GM06990 (cell line): ENCODE results near the gene GNAL.

Source experiments
- DNase-seq: peaks from one replicate; pipeline ENCODE4 v3.0.0-alpha.2; 2011; ENCODE audit not compliant: insufficient read length; ENCODE audit errors: extremely low read depth
- H3K27me3 ChIP-seq: replicated peaks from 2 replicates; pipeline ENCODE4 v1.6.0; 2011; ENCODE audit warnings: low read length; ENCODE audit not compliant: control insufficient read depth, insufficient read depth
- H3K36me3 ChIP-seq: 2 replicates; pipeline ENCODE4 v1.5.1; 2011; ENCODE audit warnings: low read length; ENCODE audit not compliant: control insufficient read depth, insufficient read depth
- H3K4me3 ChIP-seq: replicated peaks from 2 replicates; pipeline ENCODE4 v1.5.1; 2011; ENCODE audit warnings: low read depth, mild to moderate bottlenecking, control low read depth, low read length
- CTCF ChIP-seq: IDR thresholded peaks from 2 replicates; pipeline ENCODE4 v1.5.1; 2011; ENCODE audit warnings: low read length, control low read depth, mild to moderate bottlenecking, inconsistent platforms; ENCODE audit not compliant: insufficient read depth, poor library complexity, severe bottlenecking

GNAL gene

DNA sequence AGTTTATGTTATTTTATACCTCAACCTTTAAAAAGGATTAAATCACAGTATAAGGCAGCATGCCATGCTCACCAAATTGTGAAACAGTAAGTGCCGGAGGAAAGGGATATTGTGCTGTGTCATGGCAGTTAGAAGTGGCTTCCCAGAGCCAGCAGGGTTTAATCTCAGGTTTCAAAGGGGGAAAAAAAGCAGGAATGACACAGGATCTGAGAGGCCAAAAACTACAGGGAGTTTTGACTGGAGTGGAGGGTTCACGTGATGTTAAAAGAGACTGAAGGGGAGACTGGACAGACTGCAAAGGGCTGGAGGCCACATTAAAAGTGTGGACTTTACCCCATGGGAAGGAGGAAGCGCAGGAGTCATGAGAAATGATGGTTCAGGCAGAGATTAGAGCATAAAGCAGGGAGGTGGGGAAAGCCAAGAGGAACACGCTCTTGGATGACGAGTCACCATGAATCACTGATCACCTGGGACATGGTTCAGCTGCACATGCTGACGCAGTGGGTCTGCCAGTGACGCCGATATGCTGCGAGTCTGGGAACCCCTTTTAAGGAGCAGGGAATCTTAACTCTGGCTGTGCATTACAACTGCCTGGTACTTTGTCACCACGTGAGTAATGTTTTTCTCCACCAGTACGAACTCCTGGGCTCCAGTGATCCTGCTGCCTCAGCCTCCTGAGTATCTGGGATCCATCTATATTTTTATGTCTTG, 168.3 kb downstream of the GNAL start:
- no peak for DNase-seq
- Histone ChIP-seq H3K4me3 (no peak overlapping the region), H3K36me3 (no peaks in the 10 kb centered on the region), H3K27me3 (no peaks in the 10 kb centered on the region)
- TF ChIP-seq CTCF = no peak

DNA sequence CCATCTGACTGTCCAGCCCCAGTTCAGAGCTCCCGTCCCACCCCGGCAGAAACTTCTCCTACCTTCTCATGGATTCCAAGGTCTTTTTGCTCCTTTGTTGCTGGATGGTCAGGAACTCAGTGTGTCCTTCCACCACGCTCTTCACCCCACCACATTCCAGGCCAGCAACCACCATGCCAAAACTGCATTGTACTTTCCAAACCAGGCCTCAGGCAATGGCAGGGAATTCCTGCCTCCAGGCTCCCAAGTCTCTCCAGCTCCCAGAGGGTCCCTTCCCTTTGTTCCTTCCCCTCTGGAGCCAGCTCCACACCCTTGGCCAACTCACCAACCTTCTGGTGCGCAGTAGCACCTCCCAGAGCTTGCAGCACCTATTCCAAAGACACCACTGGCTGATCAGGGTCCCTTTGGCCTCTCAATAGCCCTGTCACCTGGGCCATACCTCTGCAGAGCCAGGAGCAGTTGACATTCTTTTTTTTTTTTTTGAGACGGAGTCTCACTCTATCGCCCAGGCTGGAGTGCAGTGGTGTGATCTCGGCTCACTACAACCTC, 170.3 kb downstream of the GNAL start:
- no peak for TF ChIP-seq CTCF
- H3K4me3 ChIP-seq = no peak overlapping the region

GRCh38 chr18:11859903-11860407, 170.9 kb downstream of the GNAL start:
- TF ChIP-seq CTCF = no peak
- no peak for DNase-seq
- no peak overlapping the region for H3K4me3 ChIP-seq
- no peaks in the 10 kb centered on the region for H3K27me3 ChIP-seq
- no peaks in the 10 kb centered on the region for H3K36me3 ChIP-seq

More for the DNA sequence above, 170.3 kb downstream of the GNAL start:
- DNase-seq = no peak
- Histone ChIP-seq H3K27me3 (no peaks in the 10 kb centered on the region), H3K36me3 (no peaks in the 10 kb centered on the region)

- no peaks in the 10 kb centered on the region for H3K27me3 ChIP-seq
- no peak for TF ChIP-seq CTCF
- no peak overlapping the region for H3K4me3 ChIP-seq
- no peaks in the 10 kb centered on the region for H3K36me3 ChIP-seq
- DNase-seq = no peak
These were observed 171.8 kb downstream of the GNAL start for GRCh38 chr18:11860594-11861450.

- H3K36me3 ChIP-seq = no peaks in the 10 kb centered on the region
- no peak overlapping the region for H3K4me3 ChIP-seq
- TF ChIP-seq CTCF = no peak
- no peak for DNase-seq
- H3K27me3 ChIP-seq = no peaks in the 10 kb centered on the region
These were observed 172.7 kb downstream of the GNAL start for GRCh38 chr18:11861583-11862288.
